Measurements from ENCODE around the gene APBB1. TPM values are rescaled to one million over a fixed set of nuclear protein-coding genes. Genes with fewer than 3 reads are reported as not detected.

APBB1 gene
- total and polyA plus RNA-seq, 10 of the 15 experiments (the other 5 are each of a cell fraction or from before 2014, with no cell fraction given), result 0.31 to 10.6 (median 5.4) TPM

DNA sequence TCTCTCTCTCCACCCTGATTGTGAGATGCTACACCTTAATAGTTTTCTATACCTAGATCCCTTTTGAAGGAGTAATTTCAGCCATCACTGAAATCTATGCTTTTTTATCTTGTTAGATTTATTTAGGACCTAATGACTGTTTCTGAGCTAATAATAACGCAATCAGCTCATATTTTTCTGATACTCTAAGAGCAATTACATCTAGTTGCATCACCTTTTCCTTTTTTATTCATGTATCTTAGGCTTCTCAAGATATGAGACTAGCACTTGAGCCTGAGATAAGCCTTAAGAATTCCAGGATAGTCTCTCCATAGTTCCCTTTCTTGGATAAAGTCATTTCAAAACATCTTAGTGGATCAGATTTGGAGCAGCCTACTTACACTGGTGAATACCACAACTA, 73.5 kb downstream of the APBB1 start:
- DNase-seq (ENCODE audit: low read depth, low spot score), result no peak
- H3K9me3 ChIP-seq (replicated peaks; ENCODE audit: control insufficient read depth, insufficient read depth, low read length), result no peaks in the 10 kb centered on the region
- CTCF ChIA-PET, result interaction anchor here (1.0 to 2.1 kb wide), 3 partner anchors 8 to 49 kb away, joined by 3 to 8 read pairs (median 5); no protein-coding TSS in a partner anchor
- no TSS peak for BruUV-seq (replicated peaks)
- H3K27ac ChIP-seq (ENCODE audit: control insufficient read depth, insufficient read depth), result no peak overlapping the region
- no peaks in the 10 kb centered on the region for H3K36me3 ChIP-seq (ENCODE audit: control insufficient read depth in 2 of 2, insufficient read depth in 2 of 2, low read length in 1 of 2)
- WGBS (ENCODE audit: insufficient coverage, insufficient replicate concordance, low lambda C conversion rate, missing lambda C conversion rate), result 0% methylated on average over 1 of the region's 1 CpG
- no peak for TF ChIP-seq ZSCAN29 (IDR thresholded peaks at IDR 0.05)
- no peak for TF ChIP-seq KLF5 (IDR thresholded peaks at IDR 0.05; ENCODE audit: partially characterized antibody)
- TF ChIP-seq, protein P1, sequence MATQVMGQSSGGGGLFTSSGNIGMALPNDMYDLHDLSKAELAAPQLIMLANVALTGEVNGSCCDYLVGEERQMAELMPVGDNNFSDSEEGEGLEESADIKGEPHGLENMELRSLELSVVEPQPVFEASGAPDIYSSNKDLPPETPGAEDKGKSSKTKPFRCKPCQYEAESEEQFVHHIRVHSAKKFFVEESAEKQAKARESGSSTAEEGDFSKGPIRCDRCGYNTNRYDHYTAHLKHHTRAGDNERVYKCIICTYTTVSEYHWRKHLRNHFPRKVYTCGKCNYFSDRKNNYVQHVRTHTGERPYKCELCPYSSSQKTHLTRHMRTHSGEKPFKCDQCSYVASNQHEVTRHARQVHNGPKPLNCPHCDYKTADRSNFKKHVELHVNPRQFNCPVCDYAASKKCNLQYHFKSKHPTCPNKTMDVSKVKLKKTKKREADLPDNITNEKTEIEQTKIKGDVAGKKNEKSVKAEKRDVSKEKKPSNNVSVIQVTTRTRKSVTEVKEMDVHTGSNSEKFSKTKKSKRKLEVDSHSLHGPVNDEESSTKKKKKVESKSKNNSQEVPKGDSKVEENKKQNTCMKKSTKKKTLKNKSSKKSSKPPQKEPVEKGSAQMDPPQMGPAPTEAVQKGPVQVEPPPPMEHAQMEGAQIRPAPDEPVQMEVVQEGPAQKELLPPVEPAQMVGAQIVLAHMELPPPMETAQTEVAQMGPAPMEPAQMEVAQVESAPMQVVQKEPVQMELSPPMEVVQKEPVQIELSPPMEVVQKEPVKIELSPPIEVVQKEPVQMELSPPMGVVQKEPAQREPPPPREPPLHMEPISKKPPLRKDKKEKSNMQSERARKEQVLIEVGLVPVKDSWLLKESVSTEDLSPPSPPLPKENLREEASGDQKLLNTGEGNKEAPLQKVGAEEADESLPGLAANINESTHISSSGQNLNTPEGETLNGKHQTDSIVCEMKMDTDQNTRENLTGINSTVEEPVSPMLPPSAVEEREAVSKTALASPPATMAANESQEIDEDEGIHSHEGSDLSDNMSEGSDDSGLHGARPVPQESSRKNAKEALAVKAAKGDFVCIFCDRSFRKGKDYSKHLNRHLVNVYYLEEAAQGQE (IDR thresholded peaks at IDR 0.05; ENCODE audit: low read depth, low read length), result no peak
- ATAC-seq, result no peak
- RAD21 ChIA-PET (ENCODE audit: unreplicated experiment), result interaction anchor here (1.1 to 1.2 kb wide), 2 partner anchors 9 to 29 kb away, joined by 3 to 5 read pairs; no protein-coding TSS in a partner anchor
- no peak overlapping the region for H3K9ac ChIP-seq (ENCODE audit: control insufficient read depth, insufficient read depth, low read length)
- H3K4me3 ChIP-seq, result no peak overlapping the region
- no peaks in the 10 kb centered on the region for H3K4me1 ChIP-seq (ENCODE audit: control insufficient read depth, insufficient read depth, low read length)
- H3K27me3 ChIP-seq (replicated peaks in 1 of 2; ENCODE audit: control insufficient read depth in 2 of 2, insufficient read depth in 2 of 2, low read length in 1 of 2), result no peaks in the 10 kb centered on the region; a peak in 1 of 4 replicates
- POLR2A ChIA-PET, result no interaction called here
- H3K4me2 ChIP-seq (ENCODE audit: control insufficient read depth, insufficient read depth), result no peak overlapping the region
- in situ Hi-C loops (cut with MboI), result no loop called here
- H2AFZ ChIP-seq (ENCODE audit: control insufficient read depth, low read depth, low read length), result no peak overlapping the region
- no peak for FAIRE-seq
- intact Hi-C loops (cut with micrococcal nuclease; ENCODE audit: unreplicated experiment), result no loop called here
- H4K20me1 ChIP-seq (ENCODE audit: control insufficient read depth, insufficient read depth), result no peaks in the 10 kb centered on the region
- SMC1A ChIA-PET (ENCODE audit: uncharacterized antibody, unreplicated experiment), result interaction anchor here (1.0 kb wide), 1 partner anchor 24 kb away, joined by 3 read pairs; no protein-coding TSS in a partner anchor
- H3K79me2 ChIP-seq (ENCODE audit: control insufficient read depth, insufficient read depth, low read length), result no peaks in the 10 kb centered on the region

Other genes starting within 250 kb of the APBB1 start
Only the 7 nearest of the 18 such genes appear.
- 8.5 and 8.6 TPM in 2 replicates for gene CAVIN3, start 98.6 kb downstream of the APBB1 start, total RNA-seq (2014; rRNA removed)
- gene CAVIN3, start 98.6 kb downstream of the APBB1 start, total RNA-seq (2014; rRNA removed; fragmentation: Illumina TruSeq; extraction: Trizol), result 1.3 and 1.8 TPM in 2 replicates
- 7.8 and 8.6 TPM in 2 replicates for gene CAVIN3, start 98.6 kb downstream of the APBB1 start, total RNA-seq (2021)
- gene CAVIN3, start 98.6 kb downstream of the APBB1 start, polyA plus RNA-seq (2011; rRNA removed), result 0.05 TPM in 1 of 2 replicates, not detected in the other
- gene CAVIN3, start 98.6 kb downstream of the APBB1 start, polyA plus RNA-seq (2014; fragmentation: Illumina TruSeq; extraction: Trizol), result 0.79 and 1.4 TPM in 2 replicates
- gene CAVIN3, start 98.6 kb downstream of the APBB1 start, polyA plus RNA-seq (2014; fragmentation: Nextera tagmentation; extraction: Ambion mirVana), result under 1 TPM; 0.10 to 0.15 TPM
- gene CAVIN3, start 98.6 kb downstream of the APBB1 start, polyA plus RNA-seq (2014; rRNA removed), result 7.3 and 7.7 TPM in 2 replicates
- 10 to 100 TPM; 13.1 to 13.9 TPM for gene CAVIN3, start 98.6 kb downstream of the APBB1 start, polyA plus RNA-seq (2016; fragmentation: Nextera tagmentation; extraction: Ambion mirVana)
- gene SMPD1, start 28.6 kb downstream of the APBB1 start, total RNA-seq (2014; rRNA removed), result 5.4 and 5.5 TPM in 2 replicates
- 4.0 and 4.1 TPM in 2 replicates for gene SMPD1, start 28.6 kb downstream of the APBB1 start, total RNA-seq (2014; rRNA removed; fragmentation: Illumina TruSeq; extraction: Trizol)
- 11.1 and 13.7 TPM in 2 replicates for gene SMPD1, start 28.6 kb downstream of the APBB1 start, total RNA-seq (2021)
- 2.7 and 4.8 TPM in 2 replicates for gene SMPD1, start 28.6 kb downstream of the APBB1 start, polyA plus RNA-seq (2011; rRNA removed)
- 6.0 and 6.9 TPM in 2 replicates for gene SMPD1, start 28.6 kb downstream of the APBB1 start, polyA plus RNA-seq (2014; fragmentation: Illumina TruSeq; extraction: Trizol)
- 1 to 10 TPM; 1.4 to 3.8 TPM for gene SMPD1, start 28.6 kb downstream of the APBB1 start, polyA plus RNA-seq (2014; fragmentation: Nextera tagmentation; extraction: Ambion mirVana)
- gene SMPD1, start 28.6 kb downstream of the APBB1 start, polyA plus RNA-seq (2014; rRNA removed), result 8.6 and 9.5 TPM in 2 replicates
- 1 to 10 TPM; 8.7 to 9.0 TPM for gene SMPD1, start 28.6 kb downstream of the APBB1 start, polyA plus RNA-seq (2016; fragmentation: Nextera tagmentation; extraction: Ambion mirVana)
- gene HPX, start 21.9 kb upstream of the APBB1 start, total RNA-seq (2014; rRNA removed), result 1.7 TPM in 1 of 2 replicates, not detected in the other
- gene HPX, start 21.9 kb upstream of the APBB1 start, total RNA-seq (2014; rRNA removed; fragmentation: Illumina TruSeq; extraction: Trizol), result 0.09 and 0.37 TPM in 2 replicates
- gene HPX, start 21.9 kb upstream of the APBB1 start, total RNA-seq (2021), result 1.7 and 2.1 TPM in 2 replicates
- gene HPX, start 21.9 kb upstream of the APBB1 start, polyA plus RNA-seq (2011; rRNA removed), result 0.06 and 0.23 TPM in 2 replicates
- 0.18 and 0.29 TPM in 2 replicates for gene HPX, start 21.9 kb upstream of the APBB1 start, polyA plus RNA-seq (2014; fragmentation: Illumina TruSeq; extraction: Trizol)
- gene HPX, start 21.9 kb upstream of the APBB1 start, polyA plus RNA-seq (2014; fragmentation: Nextera tagmentation; extraction: Ambion mirVana), result under 1 TPM; 0.11 TPM
- 0.33 and 0.60 TPM in 2 replicates for gene HPX, start 21.9 kb upstream of the APBB1 start, polyA plus RNA-seq (2014; rRNA removed)
- gene HPX, start 21.9 kb upstream of the APBB1 start, polyA plus RNA-seq (2016; fragmentation: Nextera tagmentation; extraction: Ambion mirVana), result under 1 TPM in 1 of 2 experiments, not detected in 1; 0.08 TPM
- gene TRIM3, start 54.8 kb upstream of the APBB1 start, total RNA-seq (2014; rRNA removed), result 6.1 and 11.8 TPM in 2 replicates
- 3.4 and 3.7 TPM in 2 replicates for gene TRIM3, start 54.8 kb upstream of the APBB1 start, total RNA-seq (2014; rRNA removed; fragmentation: Illumina TruSeq; extraction: Trizol)
- 6.9 and 8.7 TPM in 2 replicates for gene TRIM3, start 54.8 kb upstream of the APBB1 start, total RNA-seq (2021)
- 3.3 and 4.4 TPM in 2 replicates for gene TRIM3, start 54.8 kb upstream of the APBB1 start, polyA plus RNA-seq (2011; rRNA removed)
- 4.7 and 7.5 TPM in 2 replicates for gene TRIM3, start 54.8 kb upstream of the APBB1 start, polyA plus RNA-seq (2014; fragmentation: Illumina TruSeq; extraction: Trizol)
- gene TRIM3, start 54.8 kb upstream of the APBB1 start, polyA plus RNA-seq (2014; fragmentation: Nextera tagmentation; extraction: Ambion mirVana), result under 1 TPM; 0.34 to 0.55 TPM
- 11.0 and 18.3 TPM in 2 replicates for gene TRIM3, start 54.8 kb upstream of the APBB1 start, polyA plus RNA-seq (2014; rRNA removed)
- 1 to 10 TPM; 4.6 to 5.0 TPM for gene TRIM3, start 54.8 kb upstream of the APBB1 start, polyA plus RNA-seq (2016; fragmentation: Nextera tagmentation; extraction: Ambion mirVana)
- 47.7 and 49.5 TPM in 2 replicates for gene ARFIP2, start 62.2 kb upstream of the APBB1 start, total RNA-seq (2014; rRNA removed)
- gene ARFIP2, start 62.2 kb upstream of the APBB1 start, total RNA-seq (2014; rRNA removed; fragmentation: Illumina TruSeq; extraction: Trizol), result 35.6 TPM in 2 replicates
- gene ARFIP2, start 62.2 kb upstream of the APBB1 start, total RNA-seq (2021), result 44.2 and 48.4 TPM in 2 replicates
- 35.9 and 44.7 TPM in 2 replicates for gene ARFIP2, start 62.2 kb upstream of the APBB1 start, polyA plus RNA-seq (2011; rRNA removed)
- gene ARFIP2, start 62.2 kb upstream of the APBB1 start, polyA plus RNA-seq (2014; fragmentation: Illumina TruSeq; extraction: Trizol), result 41.4 and 52.8 TPM in 2 replicates
- gene ARFIP2, start 62.2 kb upstream of the APBB1 start, polyA plus RNA-seq (2014; fragmentation: Nextera tagmentation; extraction: Ambion mirVana), result 10 to 100 TPM; 11.7 to 18.9 TPM
- 59.8 and 65.5 TPM in 2 replicates for gene ARFIP2, start 62.2 kb upstream of the APBB1 start, polyA plus RNA-seq (2014; rRNA removed)
- 10 to 100 TPM; 49.5 to 53.1 TPM for gene ARFIP2, start 62.2 kb upstream of the APBB1 start, polyA plus RNA-seq (2016; fragmentation: Nextera tagmentation; extraction: Ambion mirVana)
- gene TIMM10B, start 62.4 kb upstream of the APBB1 start, total RNA-seq (2014; rRNA removed), result 40.5 and 41.4 TPM in 2 replicates
- 28.8 and 30.3 TPM in 2 replicates for gene TIMM10B, start 62.4 kb upstream of the APBB1 start, total RNA-seq (2014; rRNA removed; fragmentation: Illumina TruSeq; extraction: Trizol)
- 39.2 and 42.1 TPM in 2 replicates for gene TIMM10B, start 62.4 kb upstream of the APBB1 start, total RNA-seq (2021)
- 58.6 and 64.3 TPM in 2 replicates for gene TIMM10B, start 62.4 kb upstream of the APBB1 start, polyA plus RNA-seq (2011; rRNA removed)
- 32.9 and 36.1 TPM in 2 replicates for gene TIMM10B, start 62.4 kb upstream of the APBB1 start, polyA plus RNA-seq (2014; fragmentation: Illumina TruSeq; extraction: Trizol)
- 100 to 1,000 TPM in 1 of 2 experiments, 10 to 100 TPM in 1; 93.3 to 126 TPM for gene TIMM10B, start 62.4 kb upstream of the APBB1 start, polyA plus RNA-seq (2014; fragmentation: Nextera tagmentation; extraction: Ambion mirVana)
- gene TIMM10B, start 62.4 kb upstream of the APBB1 start, polyA plus RNA-seq (2014; rRNA removed), result 33.5 and 47.8 TPM in 2 replicates
- 10 to 100 TPM; 58.4 to 61.6 TPM for gene TIMM10B, start 62.4 kb upstream of the APBB1 start, polyA plus RNA-seq (2016; fragmentation: Nextera tagmentation; extraction: Ambion mirVana)
- 10.1 and 11.7 TPM in 2 replicates for gene DNHD1, start 78.2 kb upstream of the APBB1 start, total RNA-seq (2014; rRNA removed)
- gene DNHD1, start 78.2 kb upstream of the APBB1 start, total RNA-seq (2014; rRNA removed; fragmentation: Illumina TruSeq; extraction: Trizol), result 6.7 and 7.8 TPM in 2 replicates
- 12.3 and 14.0 TPM in 2 replicates for gene DNHD1, start 78.2 kb upstream of the APBB1 start, total RNA-seq (2021)
- 9.4 and 13.6 TPM in 2 replicates for gene DNHD1, start 78.2 kb upstream of the APBB1 start, polyA plus RNA-seq (2011; rRNA removed)
- 7.6 and 10.6 TPM in 2 replicates for gene DNHD1, start 78.2 kb upstream of the APBB1 start, polyA plus RNA-seq (2014; fragmentation: Illumina TruSeq; extraction: Trizol)
- 1 to 10 TPM in 1 of 2 experiments, under 1 TPM in 1; 0.99 to 1.1 TPM for gene DNHD1, start 78.2 kb upstream of the APBB1 start, polyA plus RNA-seq (2014; fragmentation: Nextera tagmentation; extraction: Ambion mirVana)
- gene DNHD1, start 78.2 kb upstream of the APBB1 start, polyA plus RNA-seq (2014; rRNA removed), result 16.5 and 16.9 TPM in 2 replicates
- 1 to 10 TPM; 4.0 to 6.1 TPM for gene DNHD1, start 78.2 kb upstream of the APBB1 start, polyA plus RNA-seq (2016; fragmentation: Nextera tagmentation; extraction: Ambion mirVana)

Measured in GM12878 (cell line).